Mucosa of stomach (tissue), 1 donor: ENCODE measurements around the gene NKAP.
"Not testable (repeated sequence)": the region's sequence is repeated elsewhere in the genome, so short reads cannot be mapped to it uniquely, and the experiment has no call there.

Experiments used
- H3K27me3 ChIP-seq: one replicate; pipeline ENCODE4 v1.7.0; 2013; ENCODE audit warnings: mild to moderate bottlenecking, low read length; ENCODE audit not compliant: control insufficient read depth, insufficient read depth
- H3K36me3 ChIP-seq: one replicate; pipeline ENCODE4 v1.7.0; 2013; ENCODE audit warnings: low read length; ENCODE audit not compliant: control insufficient read depth, insufficient read depth
- H3K4me1 ChIP-seq: one replicate; pipeline ENCODE4 v1.7.0; 2013; ENCODE audit warnings: mild to moderate bottlenecking, low read length; ENCODE audit not compliant: control insufficient read depth, insufficient read depth
- H3K4me3 ChIP-seq: one replicate; pipeline ENCODE4 v1.7.0; 2013; ENCODE audit warnings: low read length
- H3K9ac ChIP-seq: one replicate; pipeline ENCODE4 v1.7.0; 2013; ENCODE audit warnings: mild to moderate bottlenecking, low read length, moderate library complexity
- H3K9me3 ChIP-seq: one replicate; pipeline ENCODE4 v1.7.0; 2013; ENCODE audit warnings: mild to moderate bottlenecking, low read length, moderate library complexity; ENCODE audit not compliant: control insufficient read depth
- donor health status: Pancreatic carcinoma.

The NKAP gene

DNA sequence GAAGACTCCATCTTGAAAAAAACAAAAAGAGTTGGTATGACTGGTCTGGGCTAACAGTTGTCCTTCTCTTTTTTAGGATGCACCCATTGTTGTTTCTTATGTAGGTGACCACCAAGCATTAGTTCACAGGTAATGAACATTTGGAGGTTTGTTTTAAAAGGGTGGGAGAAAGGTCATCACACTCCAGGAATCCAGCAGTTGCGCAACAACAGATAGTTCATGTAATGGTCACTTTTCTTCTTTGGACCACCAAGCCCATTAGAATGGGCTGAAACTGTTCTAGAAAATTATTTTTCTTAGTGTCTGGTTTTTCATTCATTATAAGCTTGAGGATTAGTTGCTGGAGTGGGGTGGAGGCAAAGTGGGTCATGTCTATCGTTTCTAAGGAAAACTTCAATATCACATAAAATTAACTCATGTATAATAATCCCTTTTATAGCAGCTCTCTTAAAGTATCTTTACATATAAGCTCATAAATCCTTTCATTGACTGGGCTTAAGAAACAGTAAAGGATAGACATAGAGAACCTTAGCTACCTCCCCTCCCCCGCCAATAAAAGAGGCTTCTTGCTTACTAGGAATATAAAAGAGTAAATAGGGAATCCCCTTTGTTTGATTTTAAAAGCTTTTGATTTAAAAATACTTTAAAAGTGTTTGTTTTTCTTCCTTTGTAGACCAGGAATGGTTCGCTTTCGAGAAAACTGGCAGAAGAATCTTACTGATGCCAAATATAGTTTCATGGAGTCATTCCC is 23.5 kb downstream of the NKAP start:
- no peaks in the 10 kb centered on the region for H3K36me3 ChIP-seq
- H3K4me3 ChIP-seq: no peak overlapping the region
- no peaks in the 10 kb centered on the region for H3K27me3 ChIP-seq
- H3K9ac ChIP-seq: no peak overlapping the region
- no peaks in the 10 kb centered on the region for H3K9me3 ChIP-seq
- H3K4me1 ChIP-seq: no peaks in the 10 kb centered on the region

DNA sequence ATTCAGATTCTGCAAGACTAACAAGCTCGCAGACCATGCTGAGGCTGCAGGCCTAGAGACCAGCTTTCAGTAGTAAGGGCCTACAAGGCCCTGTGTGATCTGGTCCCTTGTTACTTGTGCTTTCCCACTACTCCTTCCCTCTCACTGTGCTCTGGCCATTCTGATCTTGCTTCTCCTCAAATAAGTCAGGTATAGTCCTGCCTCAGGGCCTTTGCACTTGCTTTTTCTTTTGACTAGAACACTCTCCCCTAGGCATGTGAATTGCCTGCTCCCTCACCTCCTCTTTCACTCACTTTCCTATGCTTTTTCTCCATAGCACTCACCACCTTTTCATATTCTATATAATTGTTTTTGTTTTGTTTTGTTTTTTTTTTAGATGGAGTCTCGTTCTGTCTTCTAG is 25.7 kb downstream of the NKAP start:
- H3K9me3 ChIP-seq: no peaks in the 10 kb centered on the region
- H3K9ac ChIP-seq: no peak overlapping the region
- no peaks in the 10 kb centered on the region for H3K36me3 ChIP-seq
- no peaks in the 10 kb centered on the region for H3K4me1 ChIP-seq
- no peaks in the 10 kb centered on the region for H3K27me3 ChIP-seq
- H3K4me3 ChIP-seq: no peak overlapping the region

DNA sequence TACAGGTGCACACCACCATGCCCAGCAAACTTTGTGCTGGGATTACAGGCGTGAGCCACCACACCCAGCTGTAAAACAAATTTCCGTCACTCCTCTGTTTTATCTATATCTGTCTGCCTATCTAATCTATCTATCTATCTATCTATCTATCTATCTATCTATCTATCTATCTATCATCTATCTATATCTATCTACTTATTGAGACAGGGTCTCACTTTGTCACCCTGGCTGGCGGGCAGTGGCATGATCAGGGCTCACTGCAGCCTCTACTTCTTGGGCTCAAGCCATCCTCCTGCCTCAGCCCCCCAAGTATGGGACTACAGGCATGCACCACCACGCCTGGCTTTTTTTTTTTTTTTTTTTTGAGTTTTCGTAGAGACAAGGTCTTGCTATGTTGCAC is 27.2 kb downstream of the NKAP start:
- no peaks in the 10 kb centered on the region for H3K4me1 ChIP-seq
- H3K4me3 ChIP-seq: no peak overlapping the region
- no peaks in the 10 kb centered on the region for H3K36me3 ChIP-seq
- no peaks in the 10 kb centered on the region for H3K9me3 ChIP-seq
- no peak overlapping the region for H3K9ac ChIP-seq
- no peaks in the 10 kb centered on the region for H3K27me3 ChIP-seq

DNA sequence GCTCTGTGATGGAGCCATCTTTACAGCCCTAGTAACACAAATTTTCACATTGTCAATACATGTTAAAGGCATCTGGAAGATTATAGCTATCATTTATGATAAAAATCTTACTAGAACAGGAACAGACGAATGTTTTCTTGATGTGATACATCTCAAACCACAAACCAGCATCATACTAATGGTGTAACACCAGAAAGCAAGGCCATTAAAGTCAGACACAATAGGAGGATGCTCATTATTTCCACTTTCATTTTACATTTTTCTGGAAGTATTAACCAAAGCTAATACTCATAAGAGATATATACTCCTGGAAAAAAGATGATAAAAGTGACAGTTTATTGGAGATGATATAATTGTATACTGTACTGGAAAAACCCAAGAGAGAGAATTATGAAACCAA is 42.6 kb downstream of the NKAP start:
- Histone ChIP-seq H3K4me1 (peaks cover 3% of the 10 kb centered on the region), H3K36me3 (no peaks in the 10 kb centered on the region), H3K9ac (no peak overlapping the region), H3K9me3 (no peaks in the 10 kb centered on the region), H3K27me3 (no peaks in the 10 kb centered on the region), H3K4me3 (no peak overlapping the region)

DNA sequence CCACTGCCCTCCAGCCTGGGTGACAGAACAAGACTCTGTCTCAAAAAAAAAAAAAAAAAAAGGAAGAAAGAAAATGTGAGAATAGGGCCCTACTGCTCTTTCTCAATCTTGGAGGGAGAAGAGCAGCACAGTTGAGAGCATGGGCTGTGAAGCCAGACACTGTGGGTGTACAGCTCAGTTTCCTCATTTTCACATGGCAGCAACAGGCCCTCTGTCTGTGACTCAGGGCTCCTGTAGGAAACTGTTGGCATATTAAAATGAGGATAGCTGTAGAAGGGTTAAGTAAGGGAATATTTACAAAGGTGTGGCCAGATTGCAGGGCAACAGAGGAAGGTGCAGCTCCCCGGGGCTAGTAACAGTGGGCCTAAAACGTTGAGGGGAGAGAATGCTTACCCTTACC is 44.4 kb downstream of the NKAP start:
- no peaks in the 10 kb centered on the region for H3K9me3 ChIP-seq
- no peaks in the 10 kb centered on the region for H3K36me3 ChIP-seq
- H3K9ac ChIP-seq: no peak overlapping the region
- H3K4me1 ChIP-seq: peaks cover 3% of the 10 kb centered on the region
- H3K27me3 ChIP-seq: no peaks in the 10 kb centered on the region
- no peak overlapping the region for H3K4me3 ChIP-seq

DNA sequence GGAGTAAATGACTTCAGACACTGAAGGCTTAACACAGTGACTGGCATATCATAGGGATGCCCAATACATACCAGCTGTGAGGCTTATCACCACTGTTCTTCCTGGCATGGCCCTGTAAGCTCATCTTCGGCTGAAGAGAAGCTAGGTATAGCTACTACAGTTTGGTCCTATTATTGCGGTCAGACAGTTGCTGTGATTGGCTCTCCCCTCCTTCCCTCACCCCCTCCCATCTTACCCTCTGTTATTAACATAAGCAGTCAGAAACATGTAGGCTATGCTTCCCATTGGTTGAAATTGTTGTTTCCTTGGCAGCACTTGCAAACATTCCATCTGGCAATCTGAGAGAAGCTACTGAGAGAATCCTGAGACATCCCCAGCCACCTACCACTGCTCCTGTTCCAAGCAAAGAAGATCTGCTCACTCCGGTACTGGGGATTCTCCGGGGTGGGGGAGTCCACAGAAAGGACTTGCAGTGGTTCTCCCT is 47.7 kb downstream of the NKAP start, which contains the start of gene AKAP14:
AKAP14 (plus strand) TSS at position 51 of the 484 bp plus-strand sequence. CDS start 7,331 bp downstream, outside the sequence.
- Histone ChIP-seq H3K9ac (no peak within 1 kb of the TSS), H3K27me3 (no peaks in the 10 kb centered on the region), H3K36me3 (no peaks in the 10 kb centered on the region), H3K9me3 (no peaks in the 10 kb centered on the region), H3K4me1 (peaks cover 3% of the 10 kb centered on the region), H3K4me3 (no peak within 1 kb of the TSS)

DNA sequence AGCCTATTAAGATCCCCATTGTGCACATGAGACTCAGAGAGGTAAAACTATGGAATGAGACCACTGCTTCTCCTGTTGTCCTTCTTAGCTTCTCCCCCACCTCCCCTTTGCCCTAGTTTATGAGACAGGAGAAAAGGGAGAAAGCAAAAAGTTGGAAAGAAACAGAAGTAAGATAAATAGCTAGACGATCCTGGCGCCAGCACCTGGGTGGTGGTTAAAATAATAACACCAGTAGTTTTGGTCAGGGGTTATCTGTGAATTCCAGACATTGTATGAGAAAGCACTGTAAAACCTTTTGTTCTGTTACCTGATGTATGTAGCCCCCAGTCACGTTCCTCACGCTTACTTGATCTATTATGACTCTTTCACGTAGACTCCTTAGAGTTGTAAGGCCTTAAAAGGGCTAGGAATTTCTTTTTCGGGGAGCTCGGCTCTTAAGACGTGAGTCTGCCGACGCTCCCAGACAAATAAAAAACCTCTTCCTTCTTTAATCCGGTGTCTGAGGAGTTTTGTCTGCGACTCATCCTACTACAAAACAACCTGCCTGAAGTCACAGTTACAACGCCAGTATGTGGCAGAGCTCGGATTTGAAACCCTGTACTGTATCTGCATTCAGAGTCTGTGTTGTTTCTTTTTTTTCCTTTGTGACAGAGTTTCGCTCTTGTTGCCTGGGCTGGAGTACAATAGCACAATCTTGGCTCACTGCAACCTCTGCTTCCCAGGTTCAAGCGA is 51.4 kb downstream of the NKAP start:
- not testable (repeated sequence) for H3K27me3 ChIP-seq, H3K9ac ChIP-seq, H3K9me3 ChIP-seq, H3K4me3 ChIP-seq, H3K4me1 ChIP-seq, H3K36me3 ChIP-seq

DNA sequence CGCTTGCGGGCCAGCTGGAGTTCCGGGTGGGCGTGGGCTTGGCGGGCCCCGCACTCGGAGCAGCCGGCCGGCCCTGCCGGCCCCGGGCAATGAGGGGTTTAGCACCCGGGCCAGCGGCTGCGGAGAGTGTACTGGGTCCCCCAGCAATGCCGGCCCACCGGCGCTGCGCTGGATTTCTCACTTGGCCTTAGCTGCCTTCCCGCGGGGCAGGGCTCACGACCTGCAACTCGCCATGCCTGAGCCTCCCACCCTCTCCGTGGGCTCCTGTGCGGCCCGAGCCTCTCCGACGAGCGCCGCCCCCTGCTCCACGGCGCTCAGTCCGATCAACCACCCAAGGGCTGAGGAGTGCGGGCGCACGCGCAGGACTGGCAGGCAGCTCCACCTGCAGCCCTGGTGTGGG is 52.9 kb downstream of the NKAP start:
- not testable (repeated sequence) for H3K36me3 ChIP-seq, H3K27me3 ChIP-seq, H3K4me3 ChIP-seq

DNA sequence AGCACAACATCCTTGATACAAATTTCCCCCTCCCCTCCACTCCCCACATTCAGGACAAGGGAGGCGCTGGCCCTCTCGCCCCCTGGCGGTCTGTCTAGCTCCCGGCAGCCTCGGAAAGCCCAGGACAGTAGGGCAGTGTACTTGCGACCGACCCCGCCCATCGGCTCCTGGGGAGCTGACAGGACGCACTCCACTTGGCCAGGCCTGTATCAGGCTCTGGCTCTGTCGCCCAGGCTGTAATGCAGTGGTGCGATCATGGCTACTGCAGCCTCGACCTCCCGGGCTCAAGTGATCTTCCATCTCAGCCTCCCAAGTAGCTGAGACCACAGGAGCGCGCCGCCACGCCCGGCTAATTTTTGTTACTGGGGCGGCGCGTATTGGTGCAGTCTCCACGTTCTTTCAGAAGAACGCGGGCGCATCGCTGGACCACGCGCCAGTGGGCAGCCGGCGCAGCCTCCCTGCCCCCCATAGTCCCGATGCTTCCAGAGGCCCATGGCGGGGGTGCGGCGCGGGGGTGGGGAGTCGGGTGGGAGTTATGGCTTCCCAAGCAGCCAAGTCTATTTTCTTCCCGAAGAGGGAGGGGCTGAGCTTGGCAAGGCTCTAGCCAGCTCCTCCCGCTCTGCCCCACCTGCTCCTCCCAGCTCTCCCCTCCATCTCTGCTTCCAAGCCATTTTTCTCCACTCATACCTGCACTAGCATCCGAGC is 55.7 kb downstream of the NKAP start:
- Histone ChIP-seq H3K27me3 (no peaks in the 10 kb centered on the region), H3K9me3 (no peaks in the 10 kb centered on the region), H3K9ac (no peak overlapping the region), H3K4me3 (no peak overlapping the region), H3K4me1 (no peaks in the 10 kb centered on the region), H3K36me3 (no peaks in the 10 kb centered on the region)

More for the DNA sequence above, 52.9 kb downstream of the NKAP start:
- not testable (repeated sequence) for H3K4me1 ChIP-seq, H3K9ac ChIP-seq, H3K9me3 ChIP-seq

DNA sequence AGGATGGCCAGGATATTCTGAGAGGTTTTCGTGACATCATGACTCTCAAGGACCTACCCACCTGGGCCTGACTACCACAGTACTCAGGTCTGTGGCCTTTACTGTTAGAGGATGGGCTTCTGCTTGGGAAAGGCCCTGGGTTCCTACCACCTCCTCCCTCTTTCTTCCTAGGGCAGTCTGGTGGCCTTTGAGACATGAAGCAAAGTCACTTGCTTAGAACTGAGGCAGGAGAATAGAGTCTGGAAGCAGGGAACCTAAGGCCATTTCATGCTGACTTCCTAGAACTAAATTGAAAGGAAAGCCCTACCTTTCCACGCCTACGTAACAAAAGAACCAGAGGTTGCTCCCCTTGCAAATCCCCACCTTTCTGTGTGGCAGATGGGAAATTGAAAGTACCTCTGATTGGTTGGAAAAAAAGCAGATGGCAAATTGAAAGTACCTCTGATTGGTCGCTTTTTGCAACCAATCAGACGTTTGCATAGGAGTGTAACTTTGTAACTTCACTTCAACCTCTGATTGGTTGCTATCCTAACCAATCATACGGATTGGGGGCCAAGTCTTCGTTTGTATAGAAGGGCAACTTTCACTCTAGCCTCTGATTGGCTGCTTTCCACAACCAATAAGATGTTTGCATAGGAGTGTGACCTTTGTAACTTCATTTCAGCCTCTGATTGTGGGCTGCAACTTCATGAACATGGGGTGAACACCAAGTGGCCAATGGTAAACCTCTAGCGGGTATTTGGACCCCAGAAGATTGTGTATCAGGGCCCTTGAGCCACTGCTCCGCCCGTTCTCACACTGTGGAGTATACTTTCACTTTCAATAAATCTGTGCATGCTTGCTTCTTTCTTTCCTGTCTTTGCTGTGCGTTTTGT is 57.8 kb downstream of the NKAP start:
- H3K4me1 ChIP-seq: no peaks in the 10 kb centered on the region
- H3K27me3 ChIP-seq: no peaks in the 10 kb centered on the region
- no peaks in the 10 kb centered on the region for H3K9me3 ChIP-seq
- no peak overlapping the region for H3K4me3 ChIP-seq
- no peak overlapping the region for H3K9ac ChIP-seq
- H3K36me3 ChIP-seq: no peaks in the 10 kb centered on the region

DNA sequence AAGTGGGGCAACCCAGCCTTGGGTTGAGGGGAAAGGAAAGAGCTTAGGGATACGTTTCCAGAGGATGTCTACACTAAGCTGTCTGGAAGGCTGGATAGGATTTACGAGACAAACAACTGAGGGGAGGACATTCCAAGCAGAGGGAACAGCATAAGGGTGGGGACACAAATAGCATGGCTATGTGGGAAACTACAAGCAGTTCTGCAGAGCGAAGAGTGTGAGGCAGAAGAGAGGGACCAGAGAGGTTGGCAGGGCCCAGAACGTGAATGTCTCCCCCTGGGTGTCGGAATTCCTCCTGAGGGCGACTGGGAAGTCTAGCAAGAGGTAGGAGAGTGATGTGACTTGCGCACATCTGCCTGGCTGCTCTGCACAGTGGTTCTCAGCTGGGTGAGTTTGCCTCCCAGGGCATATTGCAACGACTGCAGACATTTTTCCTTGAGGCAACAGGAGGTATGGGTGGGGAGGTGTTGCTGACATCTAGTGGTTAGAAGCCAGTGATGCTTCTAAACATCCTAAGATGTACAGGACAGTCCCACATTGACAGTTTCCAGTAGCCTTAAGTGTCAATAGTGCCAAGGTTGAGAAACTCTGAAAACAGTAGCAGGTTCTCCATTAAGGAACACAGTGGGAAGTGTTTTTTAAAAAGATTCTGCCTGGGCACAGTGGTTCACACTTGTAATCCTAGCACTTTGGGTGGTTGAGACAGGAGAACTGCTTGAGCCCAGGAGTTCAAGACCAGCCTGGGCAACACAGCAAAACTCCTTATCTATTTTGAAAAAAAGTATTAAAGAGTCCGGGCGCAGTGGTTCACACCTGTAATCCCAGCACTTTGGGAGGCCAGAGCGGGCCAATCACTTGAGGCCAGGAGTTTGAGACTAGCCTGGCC is 62.8 kb downstream of the NKAP start:
- H3K36me3 ChIP-seq: no peaks in the 10 kb centered on the region
- H3K4me1 ChIP-seq: no peaks in the 10 kb centered on the region
- H3K27me3 ChIP-seq: no peaks in the 10 kb centered on the region
- no peak overlapping the region for H3K9ac ChIP-seq
- no peaks in the 10 kb centered on the region for H3K9me3 ChIP-seq
- H3K4me3 ChIP-seq: no peak overlapping the region
